ENCODE results near the gene DDX59.

DNA sequence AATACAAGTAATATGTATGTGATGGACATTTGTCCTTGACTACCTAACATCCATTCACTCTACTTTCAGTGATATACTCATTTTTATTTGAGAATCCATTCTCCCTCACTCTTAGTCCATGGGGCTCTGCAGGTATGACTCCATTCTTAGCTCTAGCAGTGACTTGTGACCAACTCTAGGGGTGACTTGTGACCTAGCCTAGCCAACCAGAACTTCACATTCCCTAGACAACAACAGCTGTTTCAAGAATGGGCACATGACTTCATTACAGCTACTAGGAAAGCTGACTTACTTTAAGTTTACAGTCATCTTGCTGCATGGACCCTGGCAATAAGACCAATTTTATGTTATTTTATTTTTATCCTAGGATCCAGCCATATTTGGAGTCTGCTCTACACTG lies 23.6 kb upstream of the DDX59 start:
- no peak for TF ChIP-seq EGR1 (IDR thresholded peaks at IDR 0.05; ENCODE audit: borderline replicate concordance in 1 of 2, low read depth in 2 of 2, low read length in 2 of 2)
- no peak for TF ChIP-seq YY1 (IDR thresholded peaks at IDR 0.05; ENCODE audit: low read depth, low read length)
- TF ChIP-seq CTCF (IDR thresholded peaks at IDR 0.05 in 2 of 3, conservative IDR thresholded peaks at IDR 0.05 in 1 of 3; ENCODE audit: control insufficient read depth in 2 of 3, extremely low read depth in 1 of 3, insufficient read depth in 1 of 3, low read depth in 3 of 3, low read length in 3 of 3), result no peak
- no peak for TF ChIP-seq EP300 (IDR thresholded peaks at IDR 0.05; ENCODE audit: borderline replicate concordance in 1 of 2, control insufficient read depth in 1 of 2, low read depth in 2 of 2, low read length in 2 of 2)
- TF ChIP-seq RAD21 (IDR thresholded peaks at IDR 0.05; ENCODE audit: insufficient read depth, low read depth, low read length), result no peak
- no peak for TF ChIP-seq POLR2AphosphoS5 (IDR thresholded peaks at IDR 0.05; ENCODE audit: low read length)
- no peak for TF ChIP-seq TAF1 (IDR thresholded peaks at IDR 0.05; ENCODE audit: borderline replicate concordance, low read depth, low read length)
- TF ChIP-seq JUND (IDR thresholded peaks at IDR 0.05; ENCODE audit: low read depth, low read length), result no peak
- no peak for TF ChIP-seq SMC3 (IDR thresholded peaks at IDR 0.05; ENCODE audit: borderline replicate concordance, low read length)

Measured in GM12878 (cell line).